ENCODE measurements around the gene PLCL1. TPM values are rescaled to one million over a fixed set of nuclear protein-coding genes. Genes with fewer than 3 reads are reported as not detected.

The PLCL1 gene
- total and polyA plus RNA-seq, 10 donors: 0.54 to 6.5 (median 4.0) TPM

- Histone ChIP-seq H3K27ac (no peak overlapping the region), H3K36me3 (no peaks in the 10 kb centered on the region), H3K4me1 (no peaks in the 10 kb centered on the region), H3K27me3 (replicated peaks in 1 of 7) (no peaks in the 10 kb centered on the region), H3K9me3 (peaks cover 0 to 5% (median 0%) of the 10 kb centered on the region in 8 donors), H3K4me3 (no peak overlapping the region)
- 86 to 95% (median 92%) methylated on average over 2 of the region's 2 CpGs for WGBS, 5 donors
- no peak for TF ChIP-seq CTCF (IDR thresholded peaks at IDR 0.05 in 8 of 11, conservative IDR thresholded peaks at IDR 0.05 in 3 of 11)
- no peak for TF ChIP-seq POLR2A (IDR thresholded peaks at IDR 0.05)
- no peak for TF ChIP-seq POLR2AphosphoS5 (IDR thresholded peaks at IDR 0.05)
- no peak for DNase-seq
- intact Hi-C loops (cut with DNase I; ENCODE audit: low total_unique reads): no loop called here
These were observed 180.7 kb downstream of the PLCL1 start for GRCh38 chr2:197985029-197985638.

GRCh38 chr2:197986977-197987376, 182.6 kb downstream of the PLCL1 start:
- Histone ChIP-seq H3K27me3 (replicated peaks in 1 of 7) (no peaks in the 10 kb centered on the region), H3K4me3 (no peak overlapping the region), H3K9me3 (peaks cover 0 to 12% (median 0%) of the 10 kb centered on the region in 8 donors), H3K4me1 (no peaks in the 10 kb centered on the region), H3K36me3 (no peaks in the 10 kb centered on the region), H3K27ac (no peak overlapping the region)
- no peak for TF ChIP-seq POLR2AphosphoS5 (IDR thresholded peaks at IDR 0.05)
- no peak for DNase-seq
- intact Hi-C loops (cut with DNase I; ENCODE audit: low total_unique reads): no loop called here
- 87 to 96% (median 92%) methylated on average over 3 of the region's 3 CpGs for WGBS, 5 donors

GRCh38 chr2:197990356-197990755, 186.0 kb downstream of the PLCL1 start:
- intact Hi-C loops (cut with DNase I; ENCODE audit: low total_unique reads): no loop called here
- Histone ChIP-seq H3K36me3 (no peaks in the 10 kb centered on the region), H3K4me1 (no peaks in the 10 kb centered on the region), H3K9me3 (peaks cover 0 to 12% (median 0%) of the 10 kb centered on the region in 8 donors), H3K4me3 (no peak overlapping the region), H3K27me3 (replicated peaks in 1 of 7) (no peaks in the 10 kb centered on the region), H3K27ac (no peak overlapping the region)
- 95 to 100% (median 98%) methylated on average over 2 of the region's 2 CpGs for WGBS, 5 donors
- DNase-seq: no peak
- no peak for TF ChIP-seq POLR2A (IDR thresholded peaks at IDR 0.05)
- TF ChIP-seq CTCF (IDR thresholded peaks at IDR 0.05 in 8 of 11, conservative IDR thresholded peaks at IDR 0.05 in 3 of 11): no peak
- TF ChIP-seq POLR2AphosphoS5 (IDR thresholded peaks at IDR 0.05): no peak

- peaks cover 0 to 12% (median 0%) of the 10 kb centered on the region in 8 donors for H3K9me3 ChIP-seq
- H3K27me3 ChIP-seq (replicated peaks in 1 of 7): no peaks in the 10 kb centered on the region
- no peak for DNase-seq
- WGBS, 5 donors: 83 to 94% (median 90%) methylated on average over 4 of the region's 4 CpGs
- TF ChIP-seq CTCF (IDR thresholded peaks at IDR 0.05 in 8 of 11, conservative IDR thresholded peaks at IDR 0.05 in 3 of 11): no peak
- TF ChIP-seq POLR2AphosphoS5 (IDR thresholded peaks at IDR 0.05): no peak
- TF ChIP-seq POLR2A (IDR thresholded peaks at IDR 0.05): no peak
- no peaks in the 10 kb centered on the region for H3K36me3 ChIP-seq
- no peak overlapping the region for H3K27ac ChIP-seq
- no peak overlapping the region for H3K4me3 ChIP-seq
- intact Hi-C loops (cut with DNase I; ENCODE audit: low total_unique reads): no loop called here
- H3K4me1 ChIP-seq: peaks cover 0 to 16% (median 0%) of the 10 kb centered on the region in 6 donors
These were observed 188.2 kb downstream of the PLCL1 start for GRCh38 chr2:197992482-197993133.
